ENCODE results near the gene MCTP1. TPM values are rescaled to one million over a fixed set of nuclear protein-coding genes. Genes with fewer than 3 reads are reported as not detected.

The MCTP1 gene
- 1 to 10 TPM; 4.3 to 7.8 (median 5.6) TPM for polyA plus RNA-seq (ENCODE audit: insufficient read length in 3 of 3)
- long read RNA-seq, donor 1: 0 reads
- long read RNA-seq, donor 2: 0 reads
- long read RNA-seq, donor 3: 0 reads
- long read RNA-seq, donor 4: 0 reads
- long read RNA-seq, donor 5: 0 reads
- long read RNA-seq, donor 6: 0 reads
- long read RNA-seq, donor 7, partial matches to known transcripts: 0 of 1 reads
- long read RNA-seq, donor 7, other reads (novel, unspliced or antisense): 0 of 1 reads
- long read RNA-seq, donor 8: 0 reads
- long read RNA-seq, donor 9: 0 reads
- long read RNA-seq, donor 10: 0 reads
- long read RNA-seq, donor 11: 0 reads
- long read RNA-seq, donor 12: 0 reads
- long read RNA-seq, donor 13: 0 reads
- long read RNA-seq, donor 14: 0 reads
- long read RNA-seq, donor 15: 0 reads
- long read RNA-seq, donor 16: 0 reads

GRCh38 chr5:95284572-95285408, at the start of gene MCTP1:
Gene MCTP1, minus strand, starts transcription at chr5:95285094.
- DNase-seq: peak; percentile 47

GRCh38 chr5:95332158-95332557, 47.3 kb upstream of the MCTP1 start:
- no peak for DNase-seq

GRCh38 chr5:95331358-95331757, 46.5 kb upstream of the MCTP1 start:
- DNase-seq: no peak

GRCh38 chr5:95327211-95327610, 42.3 kb upstream of the MCTP1 start:
- no peak for DNase-seq

- DNase-seq: no peak
These were observed 32.8 kb upstream of the MCTP1 start for GRCh38 chr5:95317687-95318086.

- no peak for DNase-seq
These were observed 32.2 kb upstream of the MCTP1 start for GRCh38 chr5:95317085-95317484.

GRCh38 chr5:95304711-95305110, 19.8 kb upstream of the MCTP1 start:
- no peak for DNase-seq

- DNase-seq: no peak
These were observed 13.8 kb upstream of the MCTP1 start for GRCh38 chr5:95298651-95299050.

- no peak for DNase-seq
These were observed 11.4 kb upstream of the MCTP1 start for GRCh38 chr5:95296291-95296690.

GRCh38 chr5:95285409-95285755, 488 bp upstream of the MCTP1 start:
- DNase-seq: no peak

GRCh38 chr5:95283761-95284571, 928 bp downstream of the MCTP1 start:
- DNase-seq: peak; percentile 39

GRCh38 chr5:95283022-95283615, 1.8 kb downstream of the MCTP1 start:
- DNase-seq: no peak

- no peak for DNase-seq
These were observed 3.7 kb downstream of the MCTP1 start for GRCh38 chr5:95281226-95281625.

- no peak for DNase-seq
These were observed 4.3 kb downstream of the MCTP1 start for GRCh38 chr5:95280401-95281095.

GRCh38 chr5:95274011-95274410, 10.9 kb downstream of the MCTP1 start:
- DNase-seq: no peak

GRCh38 chr5:95272316-95272929, 12.5 kb downstream of the MCTP1 start:
- no peak for DNase-seq

GRCh38 chr5:95262933-95263660, 21.8 kb downstream of the MCTP1 start:
- no peak for DNase-seq

GRCh38 chr5:95261437-95262175, 23.3 kb downstream of the MCTP1 start:
- DNase-seq: peak; percentile 19

- no peak for DNase-seq
These were observed 27.9 kb downstream of the MCTP1 start for GRCh38 chr5:95256991-95257390.
